ENCODE measurements around the gene C19orf44.

DNA sequence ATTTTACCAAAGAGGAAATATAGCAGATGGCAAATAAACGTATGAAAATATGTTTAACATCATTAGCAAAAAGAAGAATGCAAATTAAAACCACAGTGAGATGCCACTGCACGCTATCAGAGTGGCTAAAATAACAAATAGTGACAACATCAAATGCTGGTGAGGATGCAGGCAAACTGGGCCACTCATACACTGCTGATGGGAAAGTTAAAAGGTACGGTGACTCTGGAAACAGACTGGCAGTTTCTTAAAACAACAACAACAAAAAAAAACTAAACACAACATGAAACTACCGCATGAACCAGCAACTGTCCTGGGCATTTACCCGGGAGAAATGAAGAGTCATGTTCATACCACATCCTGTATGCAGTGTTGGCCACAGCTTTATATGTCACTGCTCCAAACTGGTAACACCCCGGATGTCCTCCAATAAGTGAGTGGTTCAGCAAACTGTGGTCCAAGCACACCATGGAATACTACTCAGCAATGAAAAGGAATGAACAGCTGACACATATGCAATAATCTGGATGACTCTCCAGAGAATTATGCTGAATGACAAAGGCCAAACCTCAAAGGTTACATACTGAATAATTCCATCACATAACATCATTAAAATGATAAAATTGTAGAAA is 46.7 kb upstream of the C19orf44 start:
- TF ChIP-seq, protein P1, sequence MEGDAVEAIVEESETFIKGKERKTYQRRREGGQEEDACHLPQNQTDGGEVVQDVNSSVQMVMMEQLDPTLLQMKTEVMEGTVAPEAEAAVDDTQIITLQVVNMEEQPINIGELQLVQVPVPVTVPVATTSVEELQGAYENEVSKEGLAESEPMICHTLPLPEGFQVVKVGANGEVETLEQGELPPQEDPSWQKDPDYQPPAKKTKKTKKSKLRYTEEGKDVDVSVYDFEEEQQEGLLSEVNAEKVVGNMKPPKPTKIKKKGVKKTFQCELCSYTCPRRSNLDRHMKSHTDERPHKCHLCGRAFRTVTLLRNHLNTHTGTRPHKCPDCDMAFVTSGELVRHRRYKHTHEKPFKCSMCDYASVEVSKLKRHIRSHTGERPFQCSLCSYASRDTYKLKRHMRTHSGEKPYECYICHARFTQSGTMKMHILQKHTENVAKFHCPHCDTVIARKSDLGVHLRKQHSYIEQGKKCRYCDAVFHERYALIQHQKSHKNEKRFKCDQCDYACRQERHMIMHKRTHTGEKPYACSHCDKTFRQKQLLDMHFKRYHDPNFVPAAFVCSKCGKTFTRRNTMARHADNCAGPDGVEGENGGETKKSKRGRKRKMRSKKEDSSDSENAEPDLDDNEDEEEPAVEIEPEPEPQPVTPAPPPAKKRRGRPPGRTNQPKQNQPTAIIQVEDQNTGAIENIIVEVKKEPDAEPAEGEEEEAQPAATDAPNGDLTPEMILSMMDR (optimal IDR thresholded peaks at IDR 0.05 in 1 of 3, IDR thresholded peaks at IDR 0.05 in 1 of 3, conservative IDR thresholded peaks at IDR 0.05 in 1 of 3; ENCODE audit: extremely low read depth in 1 of 3, insufficient read depth in 2 of 3, low read length in 3 of 3): no peak
- no peak for TF ChIP-seq EZH2 (IDR thresholded peaks at IDR 0.05; ENCODE audit: low read length)
